HG03558 (cell line): ENCODE data around the gene PLIN4.
"Not testable (repeated sequence)": the region's sequence is repeated elsewhere in the genome, so short reads cannot be mapped to it uniquely, and the experiment has no call there.

ENCODE experiments used
- ATAC-seq: cut with Tn5 transposase; IDR thresholded peaks from one replicate; pipeline ENCODE4 v1.9.1; 2021; ENCODE audit warnings: moderate number of reproducible peaks; ENCODE audit not compliant: unreplicated experiment; ENCODE audit errors: extremely low read depth

PLIN4 gene, protein sequence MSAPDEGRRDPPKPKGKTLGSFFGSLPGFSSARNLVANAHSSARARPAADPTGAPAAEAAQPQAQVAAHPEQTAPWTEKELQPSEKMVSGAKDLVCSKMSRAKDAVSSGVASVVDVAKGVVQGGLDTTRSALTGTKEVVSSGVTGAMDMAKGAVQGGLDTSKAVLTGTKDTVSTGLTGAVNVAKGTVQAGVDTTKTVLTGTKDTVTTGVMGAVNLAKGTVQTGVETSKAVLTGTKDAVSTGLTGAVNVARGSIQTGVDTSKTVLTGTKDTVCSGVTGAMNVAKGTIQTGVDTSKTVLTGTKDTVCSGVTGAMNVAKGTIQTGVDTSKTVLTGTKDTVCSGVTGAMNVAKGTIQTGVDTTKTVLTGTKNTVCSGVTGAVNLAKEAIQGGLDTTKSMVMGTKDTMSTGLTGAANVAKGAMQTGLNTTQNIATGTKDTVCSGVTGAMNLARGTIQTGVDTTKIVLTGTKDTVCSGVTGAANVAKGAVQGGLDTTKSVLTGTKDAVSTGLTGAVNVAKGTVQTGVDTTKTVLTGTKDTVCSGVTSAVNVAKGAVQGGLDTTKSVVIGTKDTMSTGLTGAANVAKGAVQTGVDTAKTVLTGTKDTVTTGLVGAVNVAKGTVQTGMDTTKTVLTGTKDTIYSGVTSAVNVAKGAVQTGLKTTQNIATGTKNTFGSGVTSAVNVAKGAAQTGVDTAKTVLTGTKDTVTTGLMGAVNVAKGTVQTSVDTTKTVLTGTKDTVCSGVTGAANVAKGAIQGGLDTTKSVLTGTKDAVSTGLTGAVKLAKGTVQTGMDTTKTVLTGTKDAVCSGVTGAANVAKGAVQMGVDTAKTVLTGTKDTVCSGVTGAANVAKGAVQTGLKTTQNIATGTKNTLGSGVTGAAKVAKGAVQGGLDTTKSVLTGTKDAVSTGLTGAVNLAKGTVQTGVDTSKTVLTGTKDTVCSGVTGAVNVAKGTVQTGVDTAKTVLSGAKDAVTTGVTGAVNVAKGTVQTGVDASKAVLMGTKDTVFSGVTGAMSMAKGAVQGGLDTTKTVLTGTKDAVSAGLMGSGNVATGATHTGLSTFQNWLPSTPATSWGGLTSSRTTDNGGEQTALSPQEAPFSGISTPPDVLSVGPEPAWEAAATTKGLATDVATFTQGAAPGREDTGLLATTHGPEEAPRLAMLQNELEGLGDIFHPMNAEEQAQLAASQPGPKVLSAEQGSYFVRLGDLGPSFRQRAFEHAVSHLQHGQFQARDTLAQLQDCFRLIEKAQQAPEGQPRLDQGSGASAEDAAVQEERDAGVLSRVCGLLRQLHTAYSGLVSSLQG (N-terminal part only)

DNA sequence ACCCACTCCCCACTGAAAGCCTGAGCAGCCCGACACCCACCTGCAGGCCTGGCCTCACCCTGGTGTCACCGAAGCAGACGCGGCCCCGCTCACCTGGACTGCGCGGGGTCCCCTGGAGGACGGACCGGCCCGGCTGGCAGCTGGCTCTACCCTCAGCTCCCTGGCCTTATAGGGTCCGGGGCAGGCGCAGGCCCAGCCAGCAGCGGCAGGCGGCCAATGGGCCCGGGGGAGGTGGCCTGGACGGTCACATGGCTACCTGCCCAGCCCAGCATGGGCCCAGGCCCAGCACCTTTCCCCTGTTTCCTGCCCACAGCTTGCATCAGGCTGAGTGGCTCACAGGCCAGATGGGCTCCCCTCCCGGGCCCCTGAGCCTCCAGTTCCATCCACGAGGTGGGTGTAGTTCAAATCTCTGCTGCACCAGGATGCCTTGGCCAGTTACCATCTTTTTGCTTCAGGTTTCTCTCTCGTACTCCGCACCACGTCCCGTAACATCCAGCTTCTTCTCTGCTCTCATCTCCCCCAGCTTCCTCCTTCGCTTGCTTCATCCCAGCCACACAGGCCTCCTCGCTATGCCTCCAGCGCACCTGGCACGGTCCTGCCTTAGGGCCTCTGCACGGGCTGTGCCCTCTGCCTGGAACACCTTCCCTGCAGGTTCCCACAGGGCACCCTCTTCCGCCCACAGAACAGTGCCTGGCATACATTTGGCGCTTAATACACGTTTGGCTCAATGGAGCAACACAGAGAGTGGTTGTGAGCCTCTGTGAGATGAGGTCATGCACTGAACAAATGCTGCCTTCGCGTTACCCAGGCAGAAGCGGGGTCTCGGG is at the start of gene PLIN4:
Gene PLIN4, minus strand, starts transcription at position 142 of the 827 bp plus-strand sequence. CDS start 214 bp downstream, outside the sequence.
- no peak for ATAC-seq

DNA sequence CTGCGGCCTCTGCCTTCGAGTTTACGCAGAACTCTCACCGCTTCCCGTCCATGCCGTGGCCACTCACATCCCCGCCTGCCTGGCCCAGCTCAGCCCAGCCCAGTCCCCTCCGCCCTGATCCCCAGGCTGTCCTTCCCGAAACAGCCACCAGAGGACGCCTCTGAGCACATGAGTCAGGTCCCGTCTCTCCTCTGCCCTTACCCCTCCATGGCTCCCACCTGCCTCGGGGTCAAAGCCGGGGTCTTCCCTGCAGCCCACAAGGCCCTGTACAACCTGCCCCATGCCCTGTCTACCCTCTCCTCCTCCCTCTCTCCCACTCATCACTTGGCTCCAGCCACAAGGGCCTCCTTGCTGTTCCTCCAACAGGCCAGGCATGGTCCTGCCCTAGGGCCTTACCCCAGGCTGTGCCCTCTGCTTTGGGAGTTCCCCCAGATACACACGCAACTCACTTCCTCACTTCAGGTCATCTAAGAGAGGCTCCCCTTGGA is 49.3 kb upstream of the PLIN4 start:
- ATAC-seq: no peak

DNA sequence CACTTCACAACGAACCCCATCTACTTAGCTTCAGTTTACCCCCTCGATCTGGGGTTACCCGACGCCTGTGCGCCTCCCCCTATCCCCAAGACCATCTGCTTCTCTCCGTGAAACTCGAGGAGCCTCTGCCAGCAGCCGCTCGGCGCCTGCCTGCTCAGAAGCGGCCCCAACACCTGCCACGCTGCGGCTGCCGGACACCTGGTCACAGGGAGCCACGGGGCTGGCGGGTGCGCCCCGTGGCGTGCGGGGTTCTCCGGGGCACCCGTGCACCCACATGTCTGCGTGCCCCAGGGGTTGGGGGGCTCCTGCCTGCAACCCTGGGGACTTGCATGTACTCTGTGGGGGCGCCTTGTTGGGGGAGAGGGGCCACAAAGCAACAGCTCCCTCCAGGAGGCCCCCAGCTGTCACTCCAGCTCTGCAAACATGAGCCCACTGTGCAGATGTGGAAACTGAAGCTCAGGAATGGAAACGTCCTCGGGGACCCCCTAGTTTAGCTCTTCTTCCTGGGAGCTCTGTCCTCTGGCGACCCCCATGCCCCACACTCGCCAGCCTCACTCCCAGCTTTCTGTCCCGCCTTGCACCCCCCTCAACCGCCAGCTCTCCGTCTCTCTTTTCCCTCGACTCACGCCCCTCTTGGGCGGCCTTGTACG is 48.2 kb upstream of the PLIN4 start:
- ATAC-seq: no peak

DNA sequence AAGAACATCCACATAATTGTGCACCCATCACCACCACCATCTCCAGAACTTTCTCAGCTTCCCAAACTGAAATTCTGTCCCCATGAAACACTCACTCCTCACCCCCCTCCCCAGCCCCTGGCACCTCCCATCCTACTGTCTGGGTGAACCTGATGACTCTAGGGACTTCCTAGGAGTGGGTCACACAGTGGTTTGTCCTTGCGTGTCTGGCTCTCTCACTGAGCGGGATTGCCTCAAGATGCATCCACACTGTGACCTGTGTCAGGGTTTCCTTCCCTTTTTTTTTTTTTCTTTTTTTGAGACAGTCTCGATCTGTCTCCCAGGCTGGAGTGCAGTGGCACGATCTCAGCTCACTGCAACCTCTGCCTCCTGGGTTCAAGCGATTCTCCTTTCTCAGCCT is 45.3 kb upstream of the PLIN4 start:
- ATAC-seq: not testable (repeated sequence)

DNA sequence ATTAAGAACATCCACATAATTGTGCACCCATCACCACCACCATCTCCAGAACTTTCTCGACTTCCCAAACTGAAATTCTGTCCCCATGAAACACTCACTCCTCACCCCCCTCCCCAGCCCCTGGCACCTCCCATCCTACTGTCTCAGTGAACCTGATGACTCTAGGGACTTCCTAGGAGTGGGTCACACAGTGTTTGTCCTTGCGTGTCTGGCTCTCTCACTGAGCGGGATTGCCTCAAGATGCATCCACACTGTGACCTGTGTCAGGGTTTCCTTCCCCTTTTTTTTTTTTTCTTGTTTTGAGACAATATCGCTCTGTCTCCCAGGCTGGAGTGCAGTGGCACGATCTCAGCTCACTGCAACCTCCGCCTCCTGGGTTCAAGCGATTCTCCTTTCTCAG is 43.8 kb upstream of the PLIN4 start:
- ATAC-seq: not testable (repeated sequence)

DNA sequence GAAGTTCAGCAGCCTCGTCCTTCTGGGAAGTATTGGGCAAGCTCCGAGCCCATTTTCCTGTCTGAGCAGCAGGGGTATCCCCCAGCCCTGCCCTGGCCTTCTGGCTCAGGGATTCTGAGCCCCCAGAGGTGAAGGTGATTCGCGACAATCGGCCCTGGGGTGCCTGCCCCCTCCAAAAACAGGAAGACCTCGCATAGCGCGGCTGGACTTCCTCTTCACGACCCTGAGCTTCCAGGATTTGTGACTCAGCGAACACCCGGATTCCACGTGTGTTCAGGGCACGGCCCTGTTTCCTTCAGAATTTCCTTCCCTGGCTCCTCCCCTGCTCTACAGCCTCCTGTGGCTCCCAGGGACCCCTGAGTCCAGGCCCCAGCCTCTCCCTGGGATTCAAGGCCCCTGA is 41.3 kb upstream of the PLIN4 start, which contains the start of gene SEMA6B:
Gene SEMA6B, minus strand, starts transcription at position 116 of the 400 bp plus-strand sequence. CDS start 1,227 bp downstream, outside the sequence.
- no peak for ATAC-seq

DNA sequence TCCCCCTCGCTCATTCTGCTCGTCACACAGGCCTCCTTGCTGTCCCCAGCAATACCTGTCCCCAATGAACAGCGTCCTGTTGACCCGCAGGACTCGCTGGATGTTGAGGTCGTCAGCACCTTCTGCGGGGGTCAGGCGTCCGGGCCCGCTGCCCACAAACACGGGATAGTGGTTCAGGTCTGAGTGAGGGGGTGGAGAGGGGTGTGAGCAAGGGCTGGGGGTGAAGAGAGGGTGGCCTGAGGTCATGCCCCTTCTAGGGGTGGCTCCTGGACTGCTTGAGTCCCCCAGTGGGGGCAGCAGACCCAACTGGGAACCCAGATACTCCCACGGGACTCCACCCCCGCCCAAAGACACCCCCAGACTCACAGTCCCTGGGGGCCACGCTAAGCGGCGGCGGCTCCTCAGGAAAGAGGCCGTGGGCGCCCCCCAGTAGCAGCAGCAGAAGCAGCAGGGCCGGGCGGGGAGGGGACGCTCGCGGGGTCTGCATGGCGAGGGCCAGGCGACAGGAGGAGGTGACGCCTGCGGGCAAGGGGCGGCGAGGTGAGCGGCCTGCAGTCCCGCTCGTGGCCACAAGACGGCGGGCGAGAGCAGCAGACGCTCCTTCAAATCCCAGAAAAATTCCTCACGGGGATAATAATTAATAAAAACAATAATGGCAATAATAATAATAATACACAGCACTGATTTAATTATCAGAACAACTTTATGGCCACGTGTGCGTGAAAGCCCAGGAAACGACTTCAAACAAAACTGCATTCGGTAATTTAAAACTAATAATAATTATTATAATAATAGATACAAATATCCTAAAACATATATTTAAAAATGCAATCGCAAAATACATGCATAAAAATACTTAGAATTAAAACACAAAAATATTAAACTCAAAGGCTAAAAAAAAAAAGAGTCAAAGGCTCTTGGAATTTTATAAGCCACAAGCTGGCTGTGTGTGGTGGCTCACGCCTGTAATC is 40.0 kb upstream of the PLIN4 start:
- ATAC-seq: no peak

DNA sequence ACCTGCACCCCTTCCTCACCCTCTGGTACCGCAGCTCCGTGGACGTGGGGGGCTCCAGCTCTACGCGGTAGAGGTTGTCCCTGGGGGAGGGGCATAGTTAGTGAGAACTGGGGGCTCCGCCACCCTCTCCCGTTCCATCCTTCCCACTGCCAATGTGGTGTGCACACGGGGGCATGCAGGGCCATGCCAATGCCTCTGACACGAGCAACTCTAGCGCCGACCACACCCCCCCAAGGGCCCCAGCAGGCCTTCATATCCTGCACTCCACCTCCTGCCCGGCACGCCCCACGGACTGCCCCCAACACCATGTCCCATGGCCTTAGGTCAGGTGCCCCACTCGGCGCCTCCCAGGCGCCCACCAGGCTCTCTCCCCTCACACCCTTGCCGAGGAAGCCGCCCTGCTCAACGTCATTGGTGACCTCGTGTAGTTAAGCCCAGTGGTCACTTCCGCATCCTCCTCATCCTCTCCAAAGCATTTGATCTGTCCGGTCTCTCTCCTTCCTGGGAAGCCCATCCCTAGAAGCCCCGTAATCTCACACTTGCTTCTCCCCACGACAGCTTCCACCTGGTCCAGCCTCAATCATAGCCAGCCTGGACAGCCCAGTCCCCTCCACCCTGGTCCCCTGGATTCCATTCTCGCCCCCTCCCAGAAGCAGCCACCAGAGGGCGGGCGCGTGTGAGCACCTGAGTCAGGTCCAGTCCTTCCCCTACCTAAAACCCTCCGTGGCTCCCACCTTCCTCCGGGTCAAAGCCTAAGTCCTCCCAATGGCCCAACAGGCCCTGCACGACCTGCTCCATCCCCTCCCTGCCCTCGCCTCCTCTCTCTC is 39.1 kb upstream of the PLIN4 start:
- ATAC-seq: no peak

DNA sequence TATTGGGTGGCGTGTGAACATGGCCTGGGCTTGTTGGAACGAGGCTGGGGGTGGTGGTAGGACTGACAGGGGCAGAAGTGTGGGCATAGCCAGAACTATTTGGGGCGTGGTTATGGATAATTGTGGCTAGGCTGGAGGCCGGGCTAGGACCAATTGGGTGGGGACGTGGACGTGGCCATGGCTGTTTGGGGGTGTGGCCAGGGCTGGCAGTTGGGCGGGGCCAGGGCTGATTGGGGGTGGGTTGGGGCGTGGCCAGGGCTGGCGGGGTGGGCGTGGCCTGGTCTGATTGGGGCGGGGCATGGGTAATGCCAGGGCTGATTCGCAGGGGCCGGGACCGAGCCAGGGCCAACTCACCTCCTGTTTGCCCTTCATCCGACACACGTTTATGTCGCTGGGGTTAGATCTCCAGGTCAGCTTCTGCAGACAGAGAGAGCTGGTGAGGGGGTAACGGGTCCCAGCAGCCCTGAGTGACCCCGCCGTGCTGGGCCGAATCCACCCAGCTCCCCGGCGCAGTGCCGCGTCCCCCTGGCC is 38.4 kb upstream of the PLIN4 start:
- no peak for ATAC-seq

DNA sequence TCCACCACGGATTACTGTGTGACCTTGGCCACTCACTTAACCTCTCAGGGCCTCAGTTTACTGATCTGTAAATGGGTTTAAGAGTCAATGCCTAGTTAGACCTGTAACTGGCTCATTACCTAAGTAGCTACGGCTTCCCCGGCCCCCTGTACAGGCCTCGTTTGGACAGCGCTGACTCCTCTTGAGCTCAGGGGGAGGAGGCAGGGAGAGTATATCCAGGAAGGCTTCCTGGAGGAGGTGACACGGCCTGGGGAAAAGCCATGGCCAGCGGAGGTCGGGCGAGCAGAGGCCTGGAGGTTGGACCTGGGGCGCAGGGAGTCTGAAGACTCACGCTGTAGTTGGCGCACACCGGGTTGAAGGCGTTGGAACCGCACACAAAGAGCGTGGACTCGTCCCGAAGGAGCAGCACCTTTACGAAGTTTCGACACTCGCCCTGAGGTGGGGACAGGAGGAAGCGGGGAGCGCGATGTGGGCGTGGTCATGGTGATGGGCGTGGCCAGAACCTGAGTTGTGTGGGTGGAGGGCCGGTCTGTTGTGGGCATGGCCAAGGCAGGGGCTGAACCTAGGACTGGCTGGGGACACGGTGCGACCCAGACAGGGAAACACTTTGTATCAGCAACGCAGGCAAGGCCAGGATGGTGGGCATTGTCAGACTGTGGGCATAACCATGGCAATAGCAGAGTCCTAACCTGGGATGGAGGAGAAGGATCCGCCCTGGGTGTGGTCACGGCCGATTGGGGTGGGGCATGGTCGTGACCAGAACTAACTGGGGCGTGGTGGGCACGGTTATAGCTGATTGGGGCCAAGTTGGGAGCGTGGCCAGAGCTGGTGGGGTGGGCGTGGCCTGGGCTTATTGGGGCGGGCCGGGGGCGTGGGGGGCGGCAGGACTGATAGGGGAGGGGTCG is 37.6 kb upstream of the PLIN4 start:
- no peak for ATAC-seq

DNA sequence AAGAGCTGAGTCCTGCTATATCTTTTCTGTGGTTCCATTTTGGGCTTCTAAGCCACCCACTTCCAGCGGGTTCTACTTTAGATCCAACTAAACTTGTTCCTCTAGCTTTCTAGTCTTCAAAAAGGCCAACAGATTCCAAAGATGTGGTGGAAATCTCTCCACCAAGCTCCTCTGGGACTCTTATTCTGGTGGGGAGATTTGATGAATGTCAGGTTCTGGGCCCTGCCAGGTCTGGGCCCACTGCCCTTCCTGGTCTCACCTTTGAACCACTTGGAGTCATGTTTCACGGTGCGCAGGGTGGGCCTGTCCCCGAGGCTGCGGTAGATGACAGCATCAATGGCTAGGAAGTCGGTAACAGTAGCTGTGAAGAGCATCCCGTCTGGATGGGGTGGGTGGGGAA is 36.4 kb upstream of the PLIN4 start:
- no peak for ATAC-seq

DNA sequence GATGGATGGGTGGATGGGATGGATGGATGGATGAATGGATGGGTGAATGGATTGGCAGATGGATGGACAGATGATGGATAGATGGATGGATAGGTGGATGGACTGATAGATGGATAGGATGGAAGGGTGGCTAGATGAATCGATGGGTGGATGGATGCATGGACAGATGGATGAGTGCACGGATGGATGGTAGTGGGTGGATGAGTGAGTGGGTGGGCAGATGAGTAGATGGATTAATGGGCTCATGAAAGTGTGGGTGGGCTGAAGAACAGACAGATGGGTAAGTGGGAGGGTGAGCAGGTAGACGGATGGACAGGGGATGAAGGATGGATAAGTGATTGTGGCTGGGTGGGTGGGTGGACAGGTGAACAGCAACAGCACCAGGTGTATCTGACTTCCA is 35.5 kb upstream of the PLIN4 start:
- no peak for ATAC-seq

DNA sequence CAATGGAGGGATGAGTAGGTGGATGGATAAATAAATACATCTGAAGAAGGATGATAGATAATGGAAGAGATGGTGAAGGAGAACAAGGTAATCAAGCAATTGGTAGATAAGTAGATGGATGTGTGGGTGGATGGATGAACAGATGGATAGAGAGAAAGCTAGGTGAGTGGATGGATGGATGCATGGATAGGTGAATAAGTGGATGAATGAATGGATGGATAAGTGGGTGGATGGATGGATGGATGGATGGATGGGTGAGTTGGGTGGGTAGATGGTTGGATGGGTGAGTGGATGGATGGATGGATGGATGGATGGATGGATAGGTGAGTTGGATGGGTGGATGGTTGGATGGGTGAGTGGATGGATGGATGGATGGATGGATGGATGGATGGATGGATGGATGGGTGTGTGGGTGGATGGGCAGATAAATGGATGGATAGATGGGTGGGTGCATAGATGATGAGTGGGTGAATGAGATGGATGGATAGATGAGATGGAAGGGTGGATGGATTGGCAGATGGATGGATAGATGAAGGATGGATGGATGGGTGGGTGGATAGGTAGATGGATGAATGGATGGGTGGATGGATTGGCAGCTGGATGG is 34.9 kb upstream of the PLIN4 start:
- ATAC-seq: no peak

DNA sequence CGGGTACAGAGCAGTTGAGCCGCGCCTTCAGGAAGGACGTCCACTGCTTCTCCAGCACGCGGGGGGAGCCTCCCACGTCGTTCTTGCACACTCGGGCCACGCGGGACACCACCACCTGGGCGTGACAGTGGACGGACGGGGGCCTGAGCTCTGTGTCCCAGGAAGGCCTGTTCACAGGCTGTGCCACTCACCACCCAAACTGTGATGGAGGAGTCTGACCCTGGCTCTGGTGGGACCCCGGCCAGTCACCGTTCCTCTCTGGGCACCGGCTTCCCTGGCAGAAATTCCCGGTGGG is 34.2 kb upstream of the PLIN4 start:
- no peak for ATAC-seq

DNA sequence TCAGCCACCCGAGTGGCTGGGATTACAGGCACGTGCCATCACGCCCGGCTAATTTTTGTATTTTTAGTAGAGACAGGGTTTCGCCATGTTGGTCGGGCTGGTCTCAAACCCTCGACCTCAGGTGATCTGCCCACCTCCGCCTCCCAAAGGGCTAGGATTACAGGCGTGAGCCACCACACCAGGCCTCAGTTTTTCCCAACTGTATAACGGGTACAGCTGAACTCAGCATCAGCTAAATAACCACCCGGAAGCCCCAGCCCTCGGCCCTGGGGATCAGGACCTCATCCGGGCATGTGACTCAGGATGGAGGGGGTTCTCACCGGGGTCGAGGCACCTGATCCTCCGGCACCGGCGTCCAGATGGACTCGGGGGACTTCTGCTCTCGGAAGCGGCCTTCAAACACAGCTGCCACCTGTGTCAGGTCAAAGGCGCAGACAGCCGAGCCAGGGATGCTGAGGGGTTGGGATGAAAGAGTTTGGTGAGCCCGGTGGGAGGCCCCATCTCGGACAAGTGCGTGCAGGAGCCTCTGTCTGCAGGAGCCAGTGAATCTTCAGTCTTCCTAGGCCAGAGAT is 32.3 kb upstream of the PLIN4 start:
- ATAC-seq: no peak
